Glutamatergic neuron (in vitro differentiated cells): Measurements from ENCODE around the gene SUGP2. TPM values are rescaled to one million over a fixed set of nuclear protein-coding genes. Genes with fewer than 3 reads are reported as not detected.

Experiments used
- DNase-seq: peaks from one replicate; pipeline ENCODE4 v3.0.0; 2022
- H3K27ac Mint-ChIP-seq: one replicate; pipeline ENCODE4 v1.8.0; 2020; ENCODE audit warnings: mild to moderate bottlenecking, mixed read lengths, inconsistent platforms; ENCODE audit not compliant: unreplicated experiment
- H3K27me3 Mint-ChIP-seq: one replicate; pipeline ENCODE4 v1.8.0; 2020; ENCODE audit warnings: mild to moderate bottlenecking, moderate library complexity, mixed read lengths, inconsistent platforms; ENCODE audit not compliant: unreplicated experiment
- H3K36me3 Mint-ChIP-seq: one replicate; pipeline ENCODE4 v1.8.0; 2020; ENCODE audit warnings: mild to moderate bottlenecking, mixed read lengths, inconsistent platforms; ENCODE audit not compliant: unreplicated experiment
- H3K4me1 Mint-ChIP-seq: one replicate; pipeline ENCODE4 v1.8.0; 2020; ENCODE audit warnings: mild to moderate bottlenecking, low read depth, mixed read lengths, inconsistent platforms; ENCODE audit not compliant: unreplicated experiment
- H3K4me3 Mint-ChIP-seq: one replicate; pipeline ENCODE4 v1.8.0; 2020; ENCODE audit warnings: mild to moderate bottlenecking, mixed read lengths, inconsistent platforms; ENCODE audit not compliant: unreplicated experiment
- H3K9me3 Mint-ChIP-seq: one replicate; pipeline ENCODE4 v1.8.0; 2020; ENCODE audit warnings: mild to moderate bottlenecking, moderate library complexity, mixed read lengths, inconsistent platforms; ENCODE audit not compliant: unreplicated experiment
- CTCF ChIP-seq: fragments of 200-600 bp; sonication (generic); IDR thresholded peaks from one replicate; pipeline ENCODE4 v1.5.0; 2021; ENCODE audit not compliant: partially characterized antibody, unreplicated experiment
- total RNA-seq: library from RNA; stranded (reverse); fragmentation: NEBNext Ultra II Directional; extraction: Animal tissue kit (Norgen Biotek cat#: 25700); gene quantifications from one replicate; pipeline ENCODE4 v1.2.1, GENCODE V29; 2021; ENCODE audit not compliant: unreplicated experiment

The SUGP2 gene
- total RNA-seq, 1 donor from 2014 or later: 201 TPM

GRCh38 chr19:18999016-18999758 is 34.1 kb downstream of the SUGP2 start:
- no peak for DNase-seq

GRCh38 chr19:18998276-18998675 is 35.0 kb downstream of the SUGP2 start:
- peaks cover 8% of the 10 kb centered on the region for H3K9me3 Mint-ChIP-seq
- peaks cover 2% of the 10 kb centered on the region for H3K4me1 Mint-ChIP-seq
- DNase-seq: no peak
- no peak for TF ChIP-seq CTCF
- no peaks in the 10 kb centered on the region for H3K36me3 Mint-ChIP-seq
- H3K27me3 Mint-ChIP-seq: peaks cover 2% of the 10 kb centered on the region
- H3K27ac Mint-ChIP-seq: no peak overlapping the region
- peak overlapping the region; percentile 7 for H3K4me3 Mint-ChIP-seq

More at GRCh38 chr19:18999016-18999758, 34.1 kb downstream of the SUGP2 start:
- H3K27ac Mint-ChIP-seq: no peak overlapping the region
- no peak overlapping the region for H3K4me3 Mint-ChIP-seq
- no peaks in the 10 kb centered on the region for H3K36me3 Mint-ChIP-seq
- peaks cover 6% of the 10 kb centered on the region for H3K9me3 Mint-ChIP-seq
- H3K4me1 Mint-ChIP-seq: peaks cover 2% of the 10 kb centered on the region
- H3K27me3 Mint-ChIP-seq: peaks cover 2% of the 10 kb centered on the region
- no peak for TF ChIP-seq CTCF

- no peaks in the 10 kb centered on the region for H3K36me3 Mint-ChIP-seq
- H3K4me3 Mint-ChIP-seq: no peak overlapping the region
- TF ChIP-seq CTCF: no peak
- H3K27me3 Mint-ChIP-seq: peaks cover 2% of the 10 kb centered on the region
- peaks cover 2% of the 10 kb centered on the region for H3K4me1 Mint-ChIP-seq
- DNase-seq: no peak
- peak overlapping the region; percentile 48 for H3K27ac Mint-ChIP-seq
- peaks cover 8% of the 10 kb centered on the region for H3K9me3 Mint-ChIP-seq
Observed at GRCh38 chr19:18996796-18997394, 36.4 kb downstream of the SUGP2 start.

- no peak overlapping the region for H3K4me3 Mint-ChIP-seq
- TF ChIP-seq CTCF: no peak
- DNase-seq: no peak
- H3K27me3 Mint-ChIP-seq: peaks cover 2% of the 10 kb centered on the region
- no peaks in the 10 kb centered on the region for H3K36me3 Mint-ChIP-seq
- H3K4me1 Mint-ChIP-seq: peaks cover 2% of the 10 kb centered on the region
- peaks cover 8% of the 10 kb centered on the region for H3K9me3 Mint-ChIP-seq
- H3K27ac Mint-ChIP-seq: no peak overlapping the region
Observed at GRCh38 chr19:18996351-18996750, 37.0 kb downstream of the SUGP2 start.

- peak overlapping the region; percentile 64 for H3K27ac Mint-ChIP-seq
- peaks cover 2% of the 10 kb centered on the region for H3K27me3 Mint-ChIP-seq
- peaks cover 2% of the 10 kb centered on the region for H3K4me1 Mint-ChIP-seq
- H3K36me3 Mint-ChIP-seq: no peaks in the 10 kb centered on the region
- peak; percentile 75 for DNase-seq
- peaks cover 8% of the 10 kb centered on the region for H3K9me3 Mint-ChIP-seq
- peak; percentile 40 for TF ChIP-seq CTCF
- H3K4me3 Mint-ChIP-seq: no peak overlapping the region
Observed at GRCh38 chr19:18995804-18996241, 37.5 kb downstream of the SUGP2 start.
